GM19455 (cell line): ENCODE measurements around the gene SLC25A31.

Experiments used
- ATAC-seq: cut with Tn5 transposase; IDR thresholded peaks from one replicate; pipeline ENCODE4 v1.9.1; 2021; ENCODE audit not compliant: unreplicated experiment

The SLC25A31 gene

DNA sequence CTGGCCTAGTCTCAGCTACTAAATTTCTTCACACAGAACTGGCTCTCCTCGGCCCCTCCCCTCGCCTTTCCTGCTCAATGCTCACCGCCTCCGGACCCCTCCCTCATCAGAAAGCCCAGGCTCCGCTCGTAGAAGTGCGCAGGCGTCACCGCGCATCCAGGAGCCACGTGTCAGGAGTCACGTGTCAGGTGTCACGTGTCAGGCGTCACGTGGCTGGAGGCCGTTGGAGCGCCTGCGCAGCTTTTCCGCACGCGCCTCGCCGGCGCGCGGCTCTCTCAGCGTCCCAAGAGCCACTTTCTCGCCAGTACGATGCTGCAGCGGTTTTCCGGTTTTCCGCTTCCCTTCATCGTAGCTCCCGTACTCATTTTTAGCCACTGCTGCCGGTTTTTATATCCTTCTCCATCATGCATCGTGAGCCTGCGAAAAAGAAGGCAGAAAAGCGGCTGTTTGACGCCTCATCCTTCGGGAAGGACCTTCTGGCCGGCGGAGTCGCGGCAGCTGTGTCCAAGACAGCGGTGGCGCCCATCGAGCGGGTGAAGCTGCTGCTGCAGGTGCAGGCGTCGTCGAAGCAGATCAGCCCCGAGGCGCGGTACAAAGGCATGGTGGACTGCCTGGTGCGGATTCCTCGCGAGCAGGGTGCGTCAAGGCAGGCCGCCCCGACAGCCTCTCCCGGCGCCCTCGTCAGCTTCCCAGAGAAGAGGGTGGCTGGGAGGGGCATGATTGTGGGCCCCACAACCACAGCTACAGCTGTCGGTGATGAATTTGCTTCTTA is at the start of gene SLC25A31:
TSS of gene SLC25A31 (plus strand) at position 259 of the 772 bp plus-strand sequence. CDS start at position 405, 146 bp downstream.
- ATAC-seq, result no peak

DNA sequence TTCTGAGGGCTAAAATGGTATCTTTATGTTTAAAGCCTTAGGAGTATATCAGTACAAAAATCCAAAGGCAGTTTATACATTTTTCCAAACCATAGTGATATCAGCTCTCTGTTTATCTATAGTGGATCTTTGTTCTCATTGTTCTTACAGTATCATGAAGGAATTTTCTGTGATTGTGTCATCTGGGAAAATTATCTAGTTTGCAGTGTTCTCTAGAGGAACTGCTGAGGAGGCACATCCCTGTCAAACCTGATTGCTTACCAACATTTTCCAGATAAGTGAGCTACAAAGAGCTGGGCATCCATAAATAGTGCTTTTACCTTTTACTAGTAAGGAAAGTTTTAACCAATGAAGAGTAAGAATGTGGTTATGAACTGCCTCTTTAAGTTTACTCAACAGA is 44.9 kb upstream of the SLC25A31 start:
- no peak for ATAC-seq

- no peak for ATAC-seq
Observed at GRCh38 chr4:127686658-127687057, 43.5 kb upstream of the SLC25A31 start.

GRCh38 chr4:127687580-127687979 is 42.6 kb upstream of the SLC25A31 start:
- ATAC-seq, result no peak

DNA sequence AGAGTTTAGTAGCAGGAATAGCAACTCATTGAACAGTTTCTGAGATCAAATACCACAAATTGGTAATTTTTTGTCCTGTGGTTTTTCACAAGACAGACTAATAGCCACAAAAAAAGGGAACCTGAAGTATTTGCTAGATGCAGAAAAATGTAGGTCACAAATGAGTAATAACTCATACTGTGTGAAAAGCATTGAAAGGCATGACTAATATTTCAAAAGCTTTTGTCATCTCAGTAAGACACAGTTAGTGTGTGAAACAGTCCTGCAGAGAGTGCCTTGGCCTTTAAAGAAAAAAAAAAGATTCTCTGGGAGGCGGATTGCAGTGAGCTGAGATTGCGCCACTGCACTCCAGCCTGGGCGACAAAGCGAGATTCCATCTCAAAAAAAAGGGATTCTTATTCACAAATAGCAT is 31.4 kb upstream of the SLC25A31 start:
- peak; percentile 100 for ATAC-seq

DNA sequence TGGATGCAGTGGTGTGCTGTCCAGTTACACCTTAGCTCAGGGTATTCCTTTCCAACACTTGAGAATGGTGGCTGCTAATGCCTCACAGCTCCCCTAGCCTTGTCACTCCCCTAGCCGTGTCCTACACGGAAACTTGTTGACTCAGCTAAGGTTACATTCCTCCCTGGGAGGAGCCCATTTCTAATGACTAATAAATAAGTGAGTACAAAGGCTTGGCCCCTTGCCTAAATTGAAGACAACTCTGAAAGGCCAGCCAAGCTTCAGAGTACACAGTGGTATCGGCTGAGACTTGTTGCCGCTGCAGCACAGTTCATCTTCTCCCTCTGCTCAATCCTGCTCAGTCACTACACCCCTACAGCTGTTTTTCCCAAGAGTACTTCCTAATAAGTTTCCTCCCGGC is 21.2 kb upstream of the SLC25A31 start:
- ATAC-seq, result no peak

DNA sequence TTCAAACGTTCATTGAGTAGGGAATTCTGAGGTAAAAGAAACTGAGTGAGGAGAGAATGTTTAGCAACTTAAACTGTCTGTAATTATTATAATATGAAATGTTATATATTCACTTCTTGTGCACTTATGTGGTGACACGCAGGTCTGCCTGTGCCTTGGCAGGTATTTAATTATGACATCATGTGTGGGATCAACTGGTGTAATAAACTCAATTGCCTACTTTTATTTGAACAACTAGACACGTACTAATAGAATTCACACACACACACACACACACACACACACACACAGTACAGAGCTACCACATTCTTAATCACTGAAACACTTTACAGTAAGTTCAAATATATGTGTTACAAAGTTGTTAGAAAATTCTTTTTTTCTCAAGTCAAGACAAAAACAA is 20.7 kb upstream of the SLC25A31 start:
- ATAC-seq, result no peak

DNA sequence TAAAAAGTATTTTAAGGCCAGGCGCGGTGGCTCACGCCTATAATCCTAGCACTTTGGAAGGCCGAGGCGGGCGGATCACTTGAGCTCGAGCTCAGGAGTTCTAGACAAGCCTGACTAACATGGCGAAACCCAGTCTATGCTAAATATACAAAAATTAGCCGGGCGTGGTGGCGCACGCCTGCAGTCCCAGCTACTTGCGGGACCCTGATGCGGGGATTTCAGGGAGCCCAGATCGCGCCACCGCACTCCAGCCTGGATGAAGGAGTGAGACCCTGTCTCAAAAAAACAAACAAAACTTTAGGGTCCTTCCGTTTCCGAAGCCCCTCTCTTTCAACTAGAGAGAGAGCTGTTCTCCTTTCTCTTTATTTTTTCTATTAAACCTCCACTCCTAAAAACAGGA is 1.2 kb downstream of the SLC25A31 start:
- ATAC-seq, result no peak

GRCh38 chr4:127732623-127733328 is 2.6 kb downstream of the SLC25A31 start:
- ATAC-seq, result peak; percentile 80

DNA sequence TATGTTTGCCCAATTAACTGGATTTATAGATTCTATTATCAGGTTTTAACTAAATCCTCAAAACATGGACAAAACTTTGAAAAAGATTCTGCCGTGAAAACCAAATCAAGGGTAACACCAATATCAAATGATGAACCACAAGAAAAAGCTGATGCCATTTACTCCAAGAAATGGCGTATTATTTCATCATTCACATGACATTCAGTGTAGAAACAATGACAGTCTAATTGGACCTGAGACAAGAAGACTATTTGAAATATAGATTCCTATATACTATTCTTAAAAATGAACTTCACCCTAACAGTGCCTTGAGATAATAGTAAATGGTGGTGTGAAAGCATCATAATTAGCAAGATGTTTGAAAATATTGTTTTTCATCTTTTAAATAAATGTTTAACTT is 4.8 kb downstream of the SLC25A31 start:
- ATAC-seq, result no peak

- ATAC-seq, result no peak
Observed at GRCh38 chr4:127737295-127737694, 7.1 kb downstream of the SLC25A31 start.

DNA sequence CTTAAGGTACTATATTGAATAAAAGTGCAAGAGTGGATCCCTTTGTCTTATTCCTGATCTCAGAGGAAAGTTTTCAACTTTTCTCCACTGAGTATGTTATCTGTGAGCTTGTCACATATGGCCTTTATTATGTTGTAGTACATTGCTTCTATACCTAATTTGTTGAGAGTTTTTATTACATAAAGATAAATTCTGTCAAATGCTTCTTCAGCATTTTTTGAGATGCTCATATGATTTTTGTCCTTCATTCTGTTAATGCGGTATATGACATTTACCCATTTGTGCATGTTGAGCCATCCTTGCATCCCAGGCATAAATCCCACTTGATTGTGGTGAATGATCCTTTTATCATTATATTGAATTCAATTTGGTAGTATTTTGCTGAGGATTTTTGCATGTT is 11.0 kb downstream of the SLC25A31 start:
- ATAC-seq, result no peak

DNA sequence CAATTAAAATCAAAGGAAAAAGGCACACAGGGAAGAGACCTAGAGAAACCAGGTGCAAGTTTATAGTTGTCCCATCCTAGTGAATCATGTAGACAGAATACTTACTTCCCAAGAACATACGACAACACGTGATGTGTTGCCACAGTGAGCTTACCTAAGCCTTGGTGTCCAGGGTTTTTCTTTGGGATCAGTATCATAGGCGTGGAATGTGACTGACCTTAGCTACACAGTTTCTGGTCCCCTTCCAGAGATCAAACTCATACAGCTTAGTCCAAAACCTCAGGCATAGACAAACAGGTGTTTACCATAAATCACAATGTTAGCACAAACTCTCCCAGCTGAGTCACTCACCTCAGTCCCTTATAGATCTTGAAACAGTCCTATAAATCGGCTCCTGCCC is 17.7 kb downstream of the SLC25A31 start:
- no peak for ATAC-seq

DNA sequence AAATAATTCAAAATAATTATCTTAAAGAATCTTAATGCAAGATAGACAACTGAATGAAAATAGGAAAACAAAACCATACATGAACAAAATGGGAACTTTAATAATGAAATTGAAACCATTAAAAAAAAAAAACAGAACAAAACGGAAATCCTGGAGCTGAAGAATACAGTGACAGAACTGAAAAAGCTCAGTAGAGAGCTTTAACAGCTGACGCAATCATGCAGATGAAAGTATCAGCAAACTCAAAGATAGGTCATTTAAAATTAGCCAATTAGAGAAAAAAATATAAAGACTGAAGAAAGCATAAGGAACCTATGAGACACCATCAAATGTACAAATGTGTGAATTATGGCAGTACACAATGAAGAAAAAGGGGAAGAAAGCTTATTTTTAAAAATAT is 18.8 kb downstream of the SLC25A31 start:
- no peak for ATAC-seq

DNA sequence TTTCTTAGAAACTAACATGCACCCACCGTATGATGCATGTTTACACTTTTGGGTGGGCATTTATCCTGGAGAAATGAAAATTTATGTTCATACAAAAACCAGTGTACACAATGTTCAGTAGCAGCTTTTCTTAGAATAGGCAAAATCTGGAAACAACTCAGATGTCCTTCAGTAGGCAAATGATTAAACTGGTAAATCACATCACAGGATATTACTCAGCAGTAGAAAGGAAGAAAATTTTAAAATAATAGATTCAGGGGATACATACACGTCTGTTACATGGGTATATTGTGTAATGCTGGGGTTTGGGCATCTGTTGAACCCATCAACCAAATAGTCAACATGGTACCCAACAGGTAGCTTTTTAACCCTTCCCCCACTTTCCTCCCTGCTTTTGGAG is 26.7 kb downstream of the SLC25A31 start:
- ATAC-seq, result no peak

DNA sequence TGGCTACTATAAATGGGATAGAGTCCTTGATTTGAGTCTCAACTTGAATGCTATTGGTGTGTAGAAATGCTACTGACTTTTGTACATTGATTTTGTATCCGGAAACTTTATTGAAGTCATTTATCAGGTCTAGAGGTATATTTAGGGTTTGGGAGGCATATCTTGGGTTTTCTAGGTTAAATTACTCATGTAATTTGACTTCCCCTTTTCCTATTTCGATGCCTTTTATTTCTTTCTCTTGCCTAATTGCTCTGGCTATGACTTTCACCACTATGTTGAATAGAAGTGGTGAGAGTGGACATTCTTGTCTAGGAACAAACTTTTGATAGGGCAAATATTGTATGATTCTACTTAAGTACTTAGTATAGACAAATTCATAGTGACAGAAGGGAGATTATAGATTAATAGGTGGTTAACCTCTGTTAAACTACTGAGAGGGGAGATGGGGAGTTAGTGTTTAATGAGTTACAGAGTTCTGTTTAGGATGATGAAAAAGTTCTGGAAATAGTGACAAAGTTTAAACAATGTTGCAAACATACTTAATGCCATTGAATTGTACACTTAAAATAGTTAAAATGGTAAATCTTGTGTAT is 29.1 kb downstream of the SLC25A31 start:
- ATAC-seq, result no peak

DNA sequence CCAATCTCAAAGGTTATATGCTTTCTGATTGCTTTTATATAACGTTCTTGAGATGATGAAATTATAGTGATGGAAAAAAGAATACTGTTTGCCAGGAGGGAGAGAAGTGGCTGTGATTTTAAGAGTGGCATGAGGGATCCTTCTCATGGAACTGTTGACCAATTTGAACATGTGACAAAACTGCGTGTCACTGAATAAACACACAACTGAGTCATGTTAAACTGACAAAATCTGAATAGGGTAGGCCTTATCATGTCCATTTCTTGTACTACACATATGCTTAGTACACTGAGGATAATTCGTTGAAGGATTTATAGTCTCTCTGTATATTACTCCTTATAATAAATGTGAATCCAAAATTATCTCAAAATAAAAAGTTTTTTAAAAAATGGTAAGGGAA is 29.7 kb downstream of the SLC25A31 start:
- no peak for ATAC-seq

DNA sequence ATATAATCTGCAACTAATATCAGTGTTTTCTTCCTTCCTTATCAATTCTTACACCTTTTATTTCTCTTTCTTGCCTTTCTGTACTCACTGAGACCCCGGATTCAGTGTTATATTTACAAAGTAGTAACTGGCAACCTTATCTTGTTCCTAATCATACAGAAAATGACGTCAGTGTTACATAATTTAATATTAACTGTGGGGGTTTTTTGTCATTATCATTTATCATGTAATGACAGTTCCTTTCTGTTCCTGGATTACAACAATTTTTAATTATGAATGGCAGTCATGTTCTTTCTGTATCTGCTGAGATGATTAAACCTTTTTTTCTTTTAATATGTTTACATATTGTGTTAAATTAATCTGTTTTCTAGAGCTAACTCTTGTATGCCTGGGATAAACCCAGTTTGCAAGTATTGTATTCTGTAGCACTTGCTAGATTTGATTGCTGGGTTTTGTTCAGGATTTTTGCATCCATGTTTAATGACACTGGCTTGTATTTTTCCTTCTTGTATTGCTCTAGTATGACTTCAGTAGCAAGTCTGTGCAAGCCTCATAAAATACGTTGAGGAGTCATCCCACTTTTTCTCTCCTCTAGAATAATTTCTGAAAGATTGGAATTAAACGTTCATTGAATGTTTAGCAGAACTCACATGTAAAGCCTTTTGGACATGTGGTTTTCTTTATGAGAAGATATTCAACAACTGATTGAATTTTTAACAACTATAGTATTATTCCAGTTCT is 41.5 kb downstream of the SLC25A31 start:
- no peak for ATAC-seq

DNA sequence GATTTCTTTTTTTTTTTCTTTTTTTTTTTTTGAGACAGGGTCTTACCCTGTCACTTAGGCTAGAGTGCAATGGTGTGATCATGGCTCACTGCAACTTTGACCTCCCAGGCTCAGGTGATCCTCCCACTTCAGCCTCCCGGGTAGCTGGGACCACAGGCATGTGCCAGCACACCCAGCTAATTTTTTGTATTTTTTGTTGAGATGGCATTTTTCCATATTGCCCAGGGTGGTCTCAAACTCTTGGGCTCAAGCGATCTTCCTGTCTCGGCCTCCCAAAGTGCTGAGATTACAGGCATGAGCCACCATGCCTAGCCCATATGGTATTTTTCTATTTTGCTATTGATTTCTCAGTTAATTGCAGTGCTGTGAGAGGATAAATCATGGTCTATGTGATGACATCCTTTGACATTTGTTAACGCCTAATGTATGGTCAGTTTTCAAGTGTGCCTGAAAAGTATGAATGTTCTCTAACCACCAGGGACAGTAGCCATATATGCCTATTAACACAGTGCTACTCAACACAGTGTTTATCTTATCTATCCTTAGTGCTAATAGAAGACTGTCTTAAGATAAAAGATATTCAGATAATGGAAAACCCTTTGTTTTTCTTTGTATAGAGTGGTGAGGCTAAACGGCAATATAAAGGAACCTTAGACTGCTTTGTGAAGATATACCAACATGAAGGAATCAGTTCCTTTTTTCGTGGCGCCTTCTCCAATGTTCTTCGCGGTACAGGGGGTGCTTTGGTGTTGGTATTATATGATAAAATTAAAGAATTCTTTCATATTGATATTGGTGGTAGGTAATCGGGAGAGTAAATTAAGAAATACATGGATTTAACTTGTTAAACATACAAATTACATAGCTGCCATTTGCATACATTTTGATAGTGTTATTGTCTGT is 42.8 kb downstream of the SLC25A31 start:
- ATAC-seq, result no peak

- no peak for ATAC-seq
Observed at GRCh38 chr4:127775843-127776242, 45.6 kb downstream of the SLC25A31 start.
